Stimulated activated CD8-positive, alpha-beta memory T cell treated with anti-CD3 and anti-CD28 coated beads, Interleukin-15, amount 100 ng/mL, for 4 hours (primary cell): ENCODE data around the gene DYNC2I2.

ENCODE experiments used
- DNase-seq, 2 donors: peaks; one replicate each; pipeline ENCODE4 v3.0.0-alpha.2; 2020; ENCODE audit warnings: low read depth in 2 of 2

The DYNC2I2 gene

GRCh38 chr9:128636024-128636390, 20.6 kb downstream of the DYNC2I2 start:
- no peak for DNase-seq

- no peak for DNase-seq
Observed at GRCh38 chr9:128635266-128636023, 21.2 kb downstream of the DYNC2I2 start.

- no peak for DNase-seq
Observed at GRCh38 chr9:128634651-128635262, 21.9 kb downstream of the DYNC2I2 start.

GRCh38 chr9:128634111-128634510, 22.5 kb downstream of the DYNC2I2 start:
- DNase-seq: no peak

GRCh38 chr9:128633601-128634000, 23.0 kb downstream of the DYNC2I2 start:
- no peak for DNase-seq

- no peak for DNase-seq
Observed at GRCh38 chr9:128633057-128633456, 23.6 kb downstream of the DYNC2I2 start.

GRCh38 chr9:128632486-128632885, 24.2 kb downstream of the DYNC2I2 start:
- DNase-seq: no peak

GRCh38 chr9:128632066-128632465, 24.6 kb downstream of the DYNC2I2 start:
- DNase-seq: no peak

- DNase-seq: no peak
Observed at GRCh38 chr9:128631636-128632035, 25.0 kb downstream of the DYNC2I2 start.

- no peak for DNase-seq
Observed at GRCh38 chr9:128629852-128630545, 26.6 kb downstream of the DYNC2I2 start.

- DNase-seq: no peak
Observed at GRCh38 chr9:128629136-128629535, 27.5 kb downstream of the DYNC2I2 start.

- no peak for DNase-seq
Observed at GRCh38 chr9:128628471-128629048, 28.1 kb downstream of the DYNC2I2 start.

GRCh38 chr9:128627906-128628305, 28.7 kb downstream of the DYNC2I2 start:
- DNase-seq: no peak

- DNase-seq: no peak
Observed at GRCh38 chr9:128627127-128627715, 29.4 kb downstream of the DYNC2I2 start.

- DNase-seq: no peak
Observed at GRCh38 chr9:128626181-128626580, 30.5 kb downstream of the DYNC2I2 start.

GRCh38 chr9:128625391-128626146, 31.1 kb downstream of the DYNC2I2 start:
- DNase-seq: no peak

- no peak for DNase-seq
Observed at GRCh38 chr9:128624566-128624965, 32.1 kb downstream of the DYNC2I2 start.

- no peak for DNase-seq
Observed at GRCh38 chr9:128621730-128622455, 34.8 kb downstream of the DYNC2I2 start.

GRCh38 chr9:128619779-128620178, 36.9 kb downstream of the DYNC2I2 start:
- no peak for DNase-seq

- DNase-seq: no peak
Observed at GRCh38 chr9:128619127-128619526, 37.5 kb downstream of the DYNC2I2 start.

GRCh38 chr9:128617943-128618342, 38.7 kb downstream of the DYNC2I2 start:
- DNase-seq: no peak
